NCI-H146 treated with DMSO at 0.1 percent for 48 hours (cell line): ENCODE results near the gene BABAM2.
"Not testable (repeated sequence)": the region's sequence is repeated elsewhere in the genome, so short reads cannot be mapped to it uniquely, and the experiment has no call there.

ENCODE experiments used
- DNase-seq: peaks from one replicate; lab custom pipeline; 2025; ENCODE audit not compliant: unreplicated experiment; lab: John Stamatoyannopoulos, UW

BABAM2 gene

DNA sequence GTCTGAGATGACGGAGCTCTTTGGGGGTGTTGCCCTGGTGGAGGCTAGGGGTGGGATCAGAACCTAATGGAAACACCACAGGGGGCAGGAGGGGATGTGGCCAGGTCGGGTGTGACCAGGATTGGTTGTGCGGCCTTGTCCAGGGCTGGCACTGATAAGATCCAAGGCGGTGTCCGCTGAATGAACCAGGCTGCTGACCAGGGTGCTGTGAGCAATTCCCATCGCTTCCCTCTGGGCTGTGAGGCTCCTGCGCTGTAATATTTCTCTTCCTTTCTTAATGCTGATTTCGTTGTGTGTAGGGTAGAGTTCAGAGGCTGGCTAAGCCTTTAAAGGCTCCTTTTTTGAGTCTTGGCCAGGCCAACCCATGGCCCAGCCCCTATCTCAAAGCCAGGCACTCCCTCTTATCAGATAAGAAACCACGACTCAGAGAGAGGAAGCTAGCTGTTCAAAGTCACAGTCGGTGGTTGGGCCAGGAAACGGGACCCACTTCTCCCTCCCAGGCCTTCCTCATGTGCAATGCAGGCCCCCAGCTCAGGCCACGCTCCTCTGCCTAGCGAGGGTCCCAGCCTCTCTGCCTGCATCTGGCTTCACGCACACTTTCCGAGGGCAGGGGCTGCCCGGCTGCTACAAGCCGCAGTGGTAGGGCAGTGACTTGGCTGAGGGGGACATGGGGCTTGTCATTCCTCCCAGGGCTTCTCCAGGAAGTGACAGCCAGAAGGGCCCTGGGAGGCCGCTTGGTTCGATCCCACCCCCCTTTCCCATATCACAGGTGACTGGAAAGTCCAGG is 476.2 kb downstream of the BABAM2 start:
- DNase-seq, result no peak

DNA sequence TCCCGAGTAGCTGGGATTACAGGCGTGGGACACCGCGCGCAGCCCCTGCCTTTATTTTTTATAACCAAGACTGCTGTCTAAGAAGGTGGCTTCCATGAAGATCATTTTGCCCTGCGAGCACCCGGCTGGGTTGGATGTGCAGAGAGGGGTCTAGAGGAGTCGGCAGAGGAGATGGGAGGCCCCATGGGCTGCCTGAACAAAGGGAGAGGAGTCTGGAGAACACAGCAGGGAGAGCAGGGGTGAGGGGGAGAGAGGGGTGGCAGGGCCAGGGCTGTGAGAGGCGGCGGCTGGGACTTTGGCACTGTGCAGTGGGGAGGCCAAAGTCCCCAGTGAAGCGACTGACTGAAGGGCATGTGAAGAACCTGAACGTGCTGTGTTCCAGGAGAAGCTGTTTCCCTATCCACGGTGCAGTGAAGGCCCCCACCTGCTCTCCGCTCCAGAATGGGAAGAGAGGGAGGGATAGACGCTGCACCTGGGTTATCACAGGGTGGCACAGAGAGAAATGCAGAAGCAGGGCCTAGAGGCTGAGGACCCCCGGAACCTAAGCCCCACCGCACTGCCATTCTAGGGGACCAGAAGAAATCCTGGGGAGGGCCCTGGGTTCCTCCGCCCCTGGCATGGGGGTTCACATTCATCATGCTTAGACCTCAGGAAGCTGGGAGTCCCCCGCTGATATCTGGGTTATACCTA is 477.3 kb downstream of the BABAM2 start:
- DNase-seq, result no peak

DNA sequence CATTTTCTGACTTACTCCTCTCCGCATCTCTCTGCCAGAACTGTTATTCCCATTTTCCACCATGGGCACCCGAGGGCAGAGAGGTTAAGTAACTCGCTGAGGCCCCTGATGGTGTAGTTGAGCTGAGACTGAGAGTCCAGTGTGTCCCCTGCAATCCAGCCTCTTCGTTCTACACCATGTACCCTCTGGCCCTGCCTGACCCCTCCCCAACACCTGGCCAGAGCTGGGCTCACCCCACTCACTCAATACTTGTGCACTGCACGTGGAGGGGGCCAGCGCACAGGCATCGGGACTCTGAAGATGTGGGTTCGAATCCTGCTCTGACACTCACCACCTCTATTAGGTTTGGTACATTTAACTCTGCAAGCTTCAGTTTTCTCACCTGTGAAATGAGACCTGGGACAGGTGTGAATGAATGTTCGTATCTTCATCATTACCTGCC is 477.8 kb downstream of the BABAM2 start:
- DNase-seq, result no peak

DNA sequence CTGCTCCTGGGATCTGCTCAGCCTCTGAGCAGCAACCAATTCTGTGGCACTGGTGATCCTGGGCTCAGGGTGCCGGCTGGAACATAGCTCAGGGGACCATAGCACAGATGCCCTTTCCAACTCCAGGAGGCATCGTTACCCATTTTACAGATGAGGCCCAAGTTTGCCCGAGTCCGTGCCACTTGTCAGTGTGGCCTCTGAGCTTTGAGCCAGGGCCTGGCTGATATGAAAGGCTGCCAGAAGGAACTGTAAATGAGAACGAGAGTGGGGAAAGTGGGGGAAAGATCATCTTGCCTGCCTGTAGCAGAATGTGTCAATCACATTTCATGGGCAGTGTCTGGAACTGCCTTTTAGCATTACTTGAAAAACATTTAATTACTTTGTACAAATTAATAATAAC is 478.8 kb downstream of the BABAM2 start:
- no peak for DNase-seq

DNA sequence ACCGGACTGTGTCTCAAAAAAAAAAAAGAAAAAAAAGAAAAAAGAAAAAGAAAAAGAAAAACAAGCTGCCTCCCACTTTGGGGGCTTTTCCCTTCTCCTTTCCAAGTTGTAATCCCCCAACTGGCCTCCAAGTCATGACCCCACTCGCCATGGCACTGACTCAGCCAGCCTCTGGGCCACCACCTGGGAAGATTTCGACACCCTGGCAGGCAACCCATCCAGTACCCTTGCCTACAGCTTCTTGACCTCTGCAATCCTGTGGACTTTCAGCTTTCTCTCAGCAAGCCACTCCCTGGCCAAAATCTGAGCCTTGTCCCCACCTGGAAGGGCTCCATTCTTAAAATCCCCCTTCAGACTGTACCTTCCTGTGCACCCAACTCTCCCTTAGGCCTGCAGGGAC is 479.8 kb downstream of the BABAM2 start:
- DNase-seq, result no peak

DNA sequence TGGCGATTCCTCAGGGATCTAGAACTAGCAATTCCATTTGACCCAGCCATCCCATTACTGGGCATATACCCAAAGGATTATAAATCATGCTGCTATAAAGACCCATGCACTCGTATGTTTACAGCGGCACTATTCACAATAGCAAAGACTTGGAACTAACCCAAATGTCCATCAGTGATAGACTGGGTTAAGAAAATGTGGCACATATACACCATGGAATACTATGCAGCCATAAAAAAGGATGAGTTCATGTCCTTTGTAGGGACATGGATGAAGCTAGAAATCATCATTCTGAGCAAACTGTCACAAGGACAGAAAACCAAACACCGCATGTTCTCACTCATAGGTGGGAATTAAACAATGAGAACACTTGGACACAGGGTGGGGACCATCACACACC is 481.2 kb downstream of the BABAM2 start:
- not testable (repeated sequence) for DNase-seq

DNA sequence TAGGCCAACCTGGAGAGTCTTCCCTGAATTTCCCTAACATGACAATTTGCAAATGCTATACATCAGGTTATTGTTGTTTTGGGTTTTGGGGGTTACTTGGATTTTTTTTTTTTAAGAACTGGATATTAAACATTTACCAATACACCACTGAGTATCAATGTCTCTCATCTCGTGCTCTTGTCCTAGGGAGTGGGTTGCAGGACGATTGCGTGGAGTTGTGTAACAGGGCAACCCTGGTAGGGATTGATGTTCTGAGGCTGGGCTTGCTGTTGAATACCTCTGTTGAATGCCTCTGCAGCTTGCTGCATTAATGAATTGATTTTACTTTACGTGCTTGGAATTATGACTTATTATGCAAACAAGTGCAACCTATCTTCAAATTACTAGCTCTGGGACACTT is 483.3 kb downstream of the BABAM2 start:
- no peak for DNase-seq

DNA sequence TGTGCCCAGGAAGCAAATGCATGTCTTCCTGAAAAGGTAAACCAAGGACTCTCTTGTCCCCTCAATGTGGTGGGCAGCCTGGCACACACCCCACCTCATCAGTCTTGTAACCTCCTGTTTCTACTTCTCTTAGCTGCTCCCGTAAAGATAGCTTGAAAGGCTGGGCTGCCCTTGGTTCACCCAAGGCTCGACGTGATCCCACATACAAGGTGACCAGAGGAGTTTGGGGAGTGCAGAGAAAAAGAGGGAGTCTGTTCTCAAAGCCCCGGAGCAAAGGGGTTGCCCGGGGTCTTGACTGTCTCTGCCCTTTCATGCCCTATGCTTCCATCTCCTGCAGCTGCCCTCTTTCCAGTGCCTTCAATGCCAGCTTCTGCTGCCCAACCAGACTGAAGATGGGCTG is 483.8 kb downstream of the BABAM2 start:
- no peak for DNase-seq

DNA sequence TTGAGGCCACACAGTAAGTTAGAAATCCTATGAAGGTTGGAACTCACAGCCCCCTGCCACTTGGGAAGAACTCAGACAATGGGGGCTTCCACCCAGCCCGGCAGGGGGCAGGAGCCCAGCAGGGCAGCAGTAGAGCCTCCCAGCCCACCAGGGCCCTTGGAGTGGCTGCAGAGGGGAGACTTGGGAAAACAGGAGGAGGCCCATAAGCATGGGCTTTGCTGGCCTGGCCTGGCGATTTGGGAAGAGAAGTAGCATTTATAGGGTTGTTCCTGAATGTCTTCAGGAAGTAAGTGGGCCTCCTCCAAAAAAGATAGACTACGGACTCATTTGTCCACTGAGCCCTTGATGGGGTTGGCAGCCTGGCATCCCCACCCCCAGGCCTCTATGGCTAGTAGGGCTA is 484.7 kb downstream of the BABAM2 start:
- no peak for DNase-seq

DNA sequence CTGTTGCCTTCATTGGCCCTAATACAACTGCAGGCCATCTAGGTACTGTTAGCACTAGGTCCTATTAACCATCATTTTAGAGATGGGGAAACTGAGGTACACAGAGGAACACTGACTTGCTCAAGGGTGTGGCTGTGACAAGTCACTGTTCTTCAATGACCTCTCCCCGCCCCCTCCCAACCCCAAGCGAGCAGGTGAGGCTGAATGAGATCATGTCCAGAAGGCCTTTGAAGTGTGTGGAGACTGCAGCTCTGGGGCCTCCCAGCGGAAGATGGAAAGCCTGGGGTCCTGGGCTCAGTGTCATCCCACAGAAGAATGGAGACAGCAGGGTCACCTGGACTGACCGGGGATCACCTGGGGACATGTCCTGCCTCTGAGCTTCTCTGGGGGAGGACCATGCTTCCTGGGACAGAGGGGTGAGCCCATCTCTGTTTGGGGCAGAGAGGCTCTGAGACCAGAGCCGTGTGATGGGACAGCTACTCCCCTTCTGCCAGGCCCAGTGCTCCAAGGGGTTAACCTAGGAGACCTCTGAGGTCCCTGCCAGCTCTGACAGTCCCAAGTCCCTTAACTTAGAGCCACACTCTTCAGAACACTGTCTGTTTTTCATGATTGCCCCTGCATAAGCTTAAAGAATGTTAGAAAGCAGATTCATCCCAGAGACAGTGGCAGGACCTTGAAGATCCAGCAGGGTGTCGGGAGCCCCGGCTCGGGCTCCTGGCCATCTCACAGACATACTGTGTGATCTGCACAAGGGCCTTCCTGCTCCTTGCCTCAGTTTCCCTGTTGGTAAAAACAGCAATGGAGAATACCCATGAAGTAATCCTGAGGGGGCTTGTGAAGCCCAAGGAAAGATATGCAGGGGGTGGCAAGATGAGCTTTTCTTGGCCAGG is 485.5 kb downstream of the BABAM2 start:
- no peak for DNase-seq

DNA sequence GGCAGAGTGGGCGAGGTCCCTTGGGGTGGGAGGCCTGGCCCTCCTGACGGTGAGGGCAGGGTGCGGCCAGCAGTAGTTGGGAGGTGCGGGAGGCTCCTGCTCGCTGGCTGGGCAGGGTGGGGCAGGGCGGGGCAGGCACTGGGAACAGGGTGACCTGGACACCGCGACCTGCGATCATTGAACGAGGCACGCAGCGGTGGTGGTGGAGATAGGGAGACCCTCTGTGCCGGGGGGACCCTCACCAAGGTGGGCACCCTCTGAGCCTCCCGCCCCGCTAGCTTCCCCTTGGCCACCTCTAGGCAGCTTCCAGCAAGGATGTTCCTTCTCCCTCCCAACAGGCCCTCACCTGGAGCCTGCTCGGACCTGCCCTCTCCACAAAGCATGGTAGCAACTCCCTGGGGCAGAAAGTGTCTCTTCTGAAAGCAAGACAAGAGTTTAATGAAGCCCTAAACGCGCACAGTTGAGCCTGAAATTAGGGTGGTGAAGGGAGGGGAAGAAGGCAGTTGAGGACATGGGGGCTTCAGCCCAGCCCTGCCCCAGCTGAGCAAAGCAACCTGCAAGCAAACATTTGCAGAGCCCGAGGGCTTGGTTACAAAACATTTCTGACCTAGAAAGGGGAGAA is 486.8 kb downstream of the BABAM2 start:
- DNase-seq, result no peak

DNA sequence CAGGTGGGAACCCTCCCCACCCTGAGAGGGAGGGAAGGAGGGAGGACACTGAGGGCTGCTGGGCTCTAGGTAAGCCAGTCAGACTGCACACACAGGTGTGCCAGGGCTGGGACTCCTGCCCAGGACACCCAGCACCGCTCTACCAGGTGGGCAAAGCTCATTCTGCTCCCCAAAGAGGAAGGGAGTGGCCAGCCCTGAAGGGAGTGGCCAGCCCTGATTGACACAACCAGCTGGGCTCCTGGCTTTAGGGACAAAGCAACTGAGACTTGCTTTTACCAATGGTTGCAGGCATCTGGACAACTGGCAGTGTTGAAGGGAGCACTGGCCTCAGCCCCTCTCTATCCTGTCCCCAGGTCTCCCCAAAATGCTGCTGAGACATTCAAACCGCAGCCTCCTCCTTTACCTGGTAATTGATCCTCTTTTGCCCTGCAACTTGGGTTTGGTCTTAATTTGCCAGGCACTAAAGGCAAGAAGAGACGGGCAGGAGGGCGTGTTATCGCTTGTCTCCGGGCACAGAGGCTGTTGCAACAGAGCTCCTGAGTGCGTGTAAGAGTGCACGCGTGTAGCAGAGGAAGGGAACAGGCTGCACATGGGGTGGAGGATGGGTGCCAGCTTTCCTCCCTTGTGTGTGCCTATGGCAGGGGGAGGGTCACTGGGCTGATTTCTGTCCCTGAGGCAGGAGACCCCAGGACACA is 487.6 kb downstream of the BABAM2 start:
- no peak for DNase-seq

DNA sequence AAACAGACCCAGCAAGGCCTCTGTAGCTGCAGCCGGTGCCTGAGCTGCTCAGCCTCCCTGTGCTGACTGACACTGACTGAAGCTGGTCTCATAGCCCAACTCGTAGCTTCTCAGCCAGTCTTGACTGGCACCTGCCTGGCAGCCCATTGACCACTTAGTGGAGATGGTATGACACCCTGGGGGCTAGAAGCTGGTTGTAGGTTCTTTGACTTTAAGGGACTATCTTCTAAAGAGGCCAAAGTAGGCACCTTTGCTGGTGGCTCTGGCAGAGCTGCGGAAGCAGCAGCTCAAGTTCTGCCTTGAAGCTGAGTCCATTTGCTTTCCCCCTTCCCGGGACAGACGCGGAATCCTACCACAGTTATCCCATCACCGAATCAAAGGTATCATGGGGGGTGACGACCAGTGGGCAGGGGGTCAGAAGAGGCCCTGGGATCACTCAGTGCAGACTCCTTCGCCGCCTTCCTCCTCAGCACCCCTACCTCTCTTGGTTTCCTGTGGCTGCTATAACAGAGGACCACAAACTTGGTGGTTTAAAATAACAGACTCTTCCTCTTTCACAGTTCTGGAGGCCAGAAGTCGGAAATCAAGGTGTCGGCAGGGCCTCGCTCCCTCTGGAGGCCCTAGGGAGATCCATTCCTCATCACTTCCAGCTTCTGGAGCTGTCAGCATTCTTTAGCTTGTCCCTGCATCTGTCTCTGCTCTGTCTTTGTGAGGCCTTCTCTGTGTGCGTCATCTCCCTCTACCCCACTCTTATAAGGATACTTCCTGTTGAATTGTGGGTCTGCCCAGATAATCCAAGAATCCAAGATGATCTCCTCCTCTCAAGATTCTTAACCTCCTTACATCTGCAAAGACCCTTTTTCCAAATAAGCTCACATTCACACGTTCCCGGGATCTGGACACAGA is 488.4 kb downstream of the BABAM2 start:
- no peak for DNase-seq

DNA sequence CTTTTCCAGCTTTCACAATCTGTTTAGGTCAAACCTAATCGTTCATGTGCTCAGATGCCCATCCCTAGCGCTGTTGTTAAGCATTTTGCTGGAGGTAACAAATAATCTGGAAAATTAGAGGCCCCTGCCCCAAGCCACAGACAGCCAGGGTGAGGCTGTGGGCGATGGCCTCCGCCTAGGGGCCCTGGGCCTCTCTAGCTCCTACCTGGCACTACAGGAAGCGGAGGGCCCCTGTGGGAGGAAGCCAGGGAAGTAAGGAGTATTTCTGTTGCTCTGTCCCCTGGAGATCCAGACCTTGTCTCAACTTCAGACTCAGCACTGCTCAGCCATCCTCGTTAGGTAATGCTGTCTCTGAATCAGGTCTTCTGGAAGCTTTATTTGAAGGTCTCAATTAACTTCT is 489.7 kb downstream of the BABAM2 start:
- DNase-seq, result no peak

DNA sequence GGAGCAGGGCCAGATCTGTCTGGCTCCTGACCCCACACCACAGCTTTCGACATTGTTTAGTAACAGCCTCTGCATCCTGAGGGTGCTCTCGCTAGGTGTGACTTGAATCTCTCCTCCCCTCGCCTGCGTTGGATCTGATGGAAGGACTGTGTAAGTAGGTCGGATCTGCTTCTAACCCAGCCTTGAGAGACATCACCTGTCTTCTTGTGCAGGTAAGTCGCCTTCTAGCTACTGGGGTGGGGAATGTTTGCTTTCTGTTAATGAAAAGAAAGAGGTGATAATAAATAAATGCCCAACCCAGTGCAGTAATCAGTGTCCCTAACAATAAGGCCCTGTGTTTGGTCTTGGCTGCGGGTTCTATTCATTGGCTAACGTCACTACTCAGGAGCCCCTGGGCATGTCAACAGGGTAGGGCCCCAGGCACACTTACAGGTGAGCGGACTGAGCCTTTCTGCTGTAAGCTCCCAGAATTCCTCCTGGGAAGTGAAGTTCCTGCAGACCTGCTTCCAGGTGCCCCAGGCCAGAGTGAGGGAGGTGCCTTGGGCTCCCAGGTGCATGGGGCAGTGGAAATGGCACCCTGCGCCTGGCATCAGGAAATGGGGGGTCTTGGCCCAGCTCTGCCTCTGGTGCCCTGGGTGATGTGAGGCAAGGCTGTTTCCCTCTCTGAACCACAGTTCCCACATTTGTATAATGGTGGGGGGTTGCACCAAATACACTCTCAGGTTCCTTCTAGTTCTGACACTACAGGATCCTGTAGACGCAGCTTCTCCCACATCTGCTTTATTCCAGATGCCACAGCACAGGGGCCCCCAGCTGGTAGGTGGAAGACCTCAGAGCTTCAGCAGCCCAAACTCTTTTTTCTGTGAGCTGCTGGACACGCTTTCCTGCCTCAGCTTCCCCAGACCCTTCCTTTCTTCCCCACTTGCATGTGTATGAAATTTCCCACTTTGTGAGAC is 491.0 kb downstream of the BABAM2 start:
- DNase-seq, result peak; percentile 59

DNA sequence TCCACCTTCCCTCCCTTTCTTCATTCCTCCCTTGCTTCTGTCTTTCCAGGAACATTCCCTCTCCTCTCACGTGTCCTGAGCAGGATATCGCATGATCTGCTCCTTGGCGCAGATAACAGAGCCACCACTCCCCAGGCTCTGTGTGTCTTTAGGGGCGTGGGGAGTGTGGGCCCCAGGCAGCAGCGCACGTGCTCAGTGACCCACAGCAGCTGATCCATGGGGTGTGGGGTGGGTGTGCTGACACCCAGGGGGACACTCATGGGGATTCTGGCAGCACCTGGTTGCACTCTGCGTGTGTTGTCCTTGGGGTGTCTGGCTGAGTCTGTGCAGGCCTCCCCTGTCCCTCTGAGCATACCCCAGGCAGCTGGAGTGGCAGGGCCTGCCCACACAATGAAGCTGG is 492.2 kb downstream of the BABAM2 start:
- DNase-seq, result no peak

DNA sequence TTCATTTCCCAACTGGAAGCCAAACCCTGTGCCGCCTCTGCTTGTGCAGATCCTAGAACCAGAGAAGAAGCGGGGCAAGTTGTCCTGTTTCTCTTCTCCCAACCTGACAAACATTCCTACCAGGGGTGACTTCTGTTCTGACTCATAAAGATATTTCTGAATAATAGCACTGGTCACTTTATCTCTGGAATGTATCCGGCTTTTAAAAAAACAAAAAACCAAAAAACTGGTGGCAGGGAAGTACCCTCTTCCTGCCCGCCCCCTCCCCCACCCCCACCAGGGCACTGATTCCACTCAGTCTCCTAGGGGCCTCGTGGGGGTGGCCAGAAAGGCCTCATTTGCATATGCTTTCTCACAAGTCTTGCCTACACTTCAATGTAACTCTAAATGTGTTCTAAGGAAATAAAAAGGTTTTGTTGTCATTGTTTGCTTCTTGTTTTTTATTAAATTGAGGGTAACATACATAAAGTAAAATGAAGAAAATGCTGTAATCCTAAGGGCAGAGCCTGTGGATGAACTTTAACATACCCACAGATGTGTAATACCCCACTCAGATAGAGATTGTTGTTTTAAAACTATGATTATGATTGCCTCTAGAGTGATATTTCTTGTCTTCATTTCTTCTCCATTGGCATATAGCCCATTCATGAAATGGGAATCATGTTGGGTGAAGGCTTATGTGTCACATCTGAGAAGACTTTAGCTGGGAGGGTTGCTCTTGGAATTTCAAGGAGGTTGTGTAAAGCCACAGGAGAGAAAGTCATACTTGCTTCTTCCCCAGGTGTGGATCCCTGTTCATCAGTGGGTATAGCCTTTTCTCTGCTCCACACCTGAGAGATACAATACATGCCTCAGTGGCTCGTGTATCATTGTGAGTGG is 496.8 kb downstream of the BABAM2 start:
- DNase-seq, result no peak
